ENCODE measurements around the gene FNDC8. TPM values are rescaled to one million over a fixed set of nuclear protein-coding genes. Genes with fewer than 3 reads are reported as not detected.

Gene FNDC8
- total and polyA plus RNA-seq, 2 of the 4 experiments (the other 2 are of a cell fraction), result not detected

DNA sequence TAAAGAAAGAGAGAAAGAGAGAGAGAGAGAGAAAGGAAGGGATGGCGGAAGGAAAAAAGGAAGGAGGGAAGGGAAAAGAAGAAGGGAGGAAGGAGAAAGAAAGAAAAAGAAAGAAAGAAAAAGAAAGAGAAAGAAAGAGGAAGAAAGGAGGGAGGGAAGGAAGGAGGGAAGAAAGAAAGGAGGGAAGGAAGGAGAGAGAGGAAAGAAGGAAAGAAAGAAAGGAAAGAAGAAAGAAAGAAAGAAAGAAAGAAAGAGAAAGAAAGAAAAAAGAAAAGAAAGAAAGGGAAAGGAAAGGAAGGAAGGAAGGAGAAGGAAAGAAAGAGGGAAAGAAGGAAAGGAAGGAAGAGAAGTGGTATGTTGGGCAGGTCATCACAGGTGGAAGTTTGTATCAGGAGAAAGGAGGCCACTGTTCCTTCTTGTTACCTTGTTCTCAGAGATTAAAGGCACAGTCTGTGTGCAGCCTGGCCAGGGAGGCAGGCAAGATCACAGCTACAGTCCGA, 53.5 kb downstream of the FNDC8 start:
- Histone ChIP-seq H3K4ac (ENCODE audit: low read depth, low read length) (no peak overlapping the region), H3K56ac (ENCODE audit: extremely low read depth, insufficient read depth, low read length) (no peak overlapping the region), H3K36me3 (ENCODE audit: control insufficient read depth, insufficient read depth, low read length) (no peaks in the 10 kb centered on the region), H4K8ac (ENCODE audit: low read depth in 2 of 2, low read length in 2 of 2) (no peak overlapping the region), H3K4me1 (ENCODE audit: control insufficient read depth, insufficient read depth, low read length) (no peaks in the 10 kb centered on the region), H4K5ac (ENCODE audit: low read depth, low read length) (no peak overlapping the region), H2BK120ac (ENCODE audit: low read depth, low read length) (no peak overlapping the region), H3K9me3 (ENCODE audit: control insufficient read depth, insufficient read depth, low read length) (no peaks in the 10 kb centered on the region), H3K23ac (ENCODE audit: low read depth, low read length) (no peak overlapping the region), H4K91ac (ENCODE audit: insufficient read depth, low read depth, low read length) (no peak overlapping the region), H2AFZ (replicated peaks; ENCODE audit: low read length, poor library complexity) (no peak overlapping the region), H3K4me3 (ENCODE audit: insufficient read depth, low read depth, low read length) (no peak overlapping the region), H3K27ac (ENCODE audit: insufficient read depth, low read length) (no peak overlapping the region), H2BK20ac (ENCODE audit: low read depth, low read length) (no peak overlapping the region), H3K4me2 (ENCODE audit: low read depth, low read length) (no peak overlapping the region), H3K79me1 (ENCODE audit: low read depth in 1 of 2, low read length in 2 of 2) (no peaks in the 10 kb centered on the region), H3K27me3 (ENCODE audit: control insufficient read depth, insufficient read depth, low read length) (peaks cover 6% of the 10 kb centered on the region), H2BK5ac (ENCODE audit: low read depth, low read length, poor library complexity, severe bottlenecking) (no peak overlapping the region), H3K14ac (replicated peaks; ENCODE audit: low read depth, low read length) (no peak overlapping the region), H2BK15ac (ENCODE audit: low read depth, low read length) (no peak overlapping the region), H3K9me1 (ENCODE audit: insufficient read depth, low read length) (no peaks in the 10 kb centered on the region), H3K9ac (ENCODE audit: low read depth, low read length) (no peak overlapping the region), H4K20me1 (ENCODE audit: insufficient read depth, low read length) (no peaks in the 10 kb centered on the region), H3K18ac (ENCODE audit: low read depth, low read length) (no peak overlapping the region), H2AK5ac (ENCODE audit: low read depth, low read length) (no peak overlapping the region), H2AK9ac (replicated peaks; ENCODE audit: low read depth, low read length, poor library complexity) (no peak overlapping the region)
- TF ChIP-seq MXI1 (IDR thresholded peaks at IDR 0.05; ENCODE audit: borderline replicate concordance, low read depth, low read length) (no peak), NFE2L2 (IDR thresholded peaks at IDR 0.05; ENCODE audit: low read depth, low read length) (no peak), RFX5 (IDR thresholded peaks at IDR 0.05; ENCODE audit: low read depth, low read length) (no peak), CEBPB (IDR thresholded peaks at IDR 0.05; ENCODE audit: low read depth, low read length) (no peak), FOS (IDR thresholded peaks at IDR 0.05; ENCODE audit: low read depth, low read length) (no peak), SMC3 (IDR thresholded peaks at IDR 0.05; ENCODE audit: low read depth, low read length) (no peak), MAFK (IDR thresholded peaks at IDR 0.05; ENCODE audit: low read depth, low read length) (no peak), RAD21 (IDR thresholded peaks at IDR 0.05; ENCODE audit: low read length) (no peak)
- TF ChIP-seq, protein P1, sequence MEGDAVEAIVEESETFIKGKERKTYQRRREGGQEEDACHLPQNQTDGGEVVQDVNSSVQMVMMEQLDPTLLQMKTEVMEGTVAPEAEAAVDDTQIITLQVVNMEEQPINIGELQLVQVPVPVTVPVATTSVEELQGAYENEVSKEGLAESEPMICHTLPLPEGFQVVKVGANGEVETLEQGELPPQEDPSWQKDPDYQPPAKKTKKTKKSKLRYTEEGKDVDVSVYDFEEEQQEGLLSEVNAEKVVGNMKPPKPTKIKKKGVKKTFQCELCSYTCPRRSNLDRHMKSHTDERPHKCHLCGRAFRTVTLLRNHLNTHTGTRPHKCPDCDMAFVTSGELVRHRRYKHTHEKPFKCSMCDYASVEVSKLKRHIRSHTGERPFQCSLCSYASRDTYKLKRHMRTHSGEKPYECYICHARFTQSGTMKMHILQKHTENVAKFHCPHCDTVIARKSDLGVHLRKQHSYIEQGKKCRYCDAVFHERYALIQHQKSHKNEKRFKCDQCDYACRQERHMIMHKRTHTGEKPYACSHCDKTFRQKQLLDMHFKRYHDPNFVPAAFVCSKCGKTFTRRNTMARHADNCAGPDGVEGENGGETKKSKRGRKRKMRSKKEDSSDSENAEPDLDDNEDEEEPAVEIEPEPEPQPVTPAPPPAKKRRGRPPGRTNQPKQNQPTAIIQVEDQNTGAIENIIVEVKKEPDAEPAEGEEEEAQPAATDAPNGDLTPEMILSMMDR (conservative IDR thresholded peaks at IDR 0.05; ENCODE audit: low read depth, low read length), result no peak
- BruUV-seq (replicated peaks), result no TSS peak
- DNase-seq (no peak), ATAC-seq (ENCODE audit: low read depth) (no peak)
- 68 to 100% methylated on average over 1 to 2 of the region's 2 CpGs for WGBS, 2 experiments (ENCODE audit: extremely low coverage in 2 of 2, insufficient read length in 1 of 2)
- ChIA-PET CTCF (no interaction called here), POLR2A (ENCODE audit: unreplicated experiment) (no interaction called here)
- dilution Hi-C loops (cut with HindIII; ENCODE audit: low sequenced_read_pairs, unreplicated experiment), result loop anchor here (25.0 kb wide), 1 partner anchor 362 kb away; the partner anchor contains the start of gene SLFN12L
- intact Hi-C loops (cut with micrococcal nuclease), result loop anchor here (5.0 to 10.0 kb wide), 2 partner anchors 67 to 260 kb away; partner anchors contain the start of genes SLFN12 and SLFN5
- in situ Hi-C loops (cut with MboI; ENCODE audit: low sequenced_read_pairs), result no loop called here
